Measurements from ENCODE around the gene FKBP1A. TPM values are rescaled to one million over a fixed set of nuclear protein-coding genes. Genes with fewer than 3 reads are reported as not detected.

FKBP1A gene
- total RNA-seq, 1 experiment from 2014 or later = 196 TPM

GRCh38 chr20:1394686-1395085 is 1.8 kb upstream of the FKBP1A start:
- Histone ChIP-seq H3K4me1 (ENCODE audit: insufficient read depth, low read length) (peaks cover 14% of the 10 kb centered on the region; the same call in 1 of the 2 replicates), H3K9ac (ENCODE audit: extremely low read depth, insufficient read length, low read length) (no peak overlapping the region), H3K9me3 (ENCODE audit: control insufficient read depth, low read depth, low read length) (no peaks in the 10 kb centered on the region), H2AK5ac (ENCODE audit: insufficient read length, low read length) (no peak overlapping the region), H3K23ac (ENCODE audit: insufficient read length, low read depth, low read length) (no peak overlapping the region), H2AFZ (ENCODE audit: low read length) (no peak overlapping the region), H2BK15ac (ENCODE audit: low read depth, low read length) (no peak overlapping the region), H3K79me2 (ENCODE audit: insufficient read depth, low read length) (peaks cover 23% of the 10 kb centered on the region; the same call in 1 of the 2 replicates), H2BK20ac (ENCODE audit: low read depth, low read length, poor library complexity, severe bottlenecking) (no peak overlapping the region), H3T11ph (ENCODE audit: low read length) (no peak overlapping the region), H3K18ac (ENCODE audit: insufficient read length, low read depth, low read length) (no peak overlapping the region), H2BK120ac (ENCODE audit: low read depth, low read length, poor library complexity, severe bottlenecking) (no peak overlapping the region), H3K4me2 (ENCODE audit: insufficient read depth, insufficient read length, low read length) (no peak overlapping the region), H3K27ac (ENCODE audit: insufficient read length, low read depth, low read length) (no peak overlapping the region), H3K56ac (ENCODE audit: insufficient read length, low read depth, low read length) (no peak overlapping the region), H3K27me3 (ENCODE audit: insufficient read depth, low read length) (no peaks in the 10 kb centered on the region; the same call in 1 of the 2 replicates), H4K5ac (ENCODE audit: insufficient read length, low read depth, low read length) (no peak overlapping the region), H3K14ac (ENCODE audit: insufficient read depth, low read length) (no peak overlapping the region), H4K91ac (ENCODE audit: insufficient read length, low read depth, low read length) (no peak overlapping the region), H2BK12ac (ENCODE audit: insufficient read length, low read depth, low read length) (no peak overlapping the region), H4K20me1 (ENCODE audit: control insufficient read depth, insufficient read depth, insufficient read length) (peaks cover 5% of the 10 kb centered on the region), H3K4ac (ENCODE audit: low read depth, low read length) (no peak overlapping the region), H3K23me2 (ENCODE audit: insufficient read length, low read depth, low read length, poor library complexity, severe bottlenecking) (peaks cover 13% of the 10 kb centered on the region), H3K79me1 (ENCODE audit: insufficient read depth, low read depth, low read length, poor library complexity, severe bottlenecking) (peaks cover 5% of the 10 kb centered on the region), H2BK5ac (ENCODE audit: insufficient read length, low read length) (no peak overlapping the region), H4K8ac (replicated peaks; ENCODE audit: insufficient read length, low read depth, low read length) (no peak overlapping the region)
- peaks cover 22 to 32% of the 10 kb centered on the region in 2 experiments for H3K4me1 Mint-ChIP-seq
- peaks cover 0 to 3% (median 3%) of the 10 kb centered on the region in 3 experiments; a peak in 2 of 7 replicates for H3K36me3 Mint-ChIP-seq (ENCODE audit: insufficient read depth in 1 of 3, low read depth in 3 of 3)
- H3K27ac Mint-ChIP-seq = no peak overlapping the region
- H3K4me3 Mint-ChIP-seq = no peak overlapping the region
- no CpG with 5 or more reads among the region's 2 CpGs for WGBS (ENCODE audit: extremely low coverage, insufficient read length, low lambda C conversion rate)
- TF ChIP-seq, protein P1, sequence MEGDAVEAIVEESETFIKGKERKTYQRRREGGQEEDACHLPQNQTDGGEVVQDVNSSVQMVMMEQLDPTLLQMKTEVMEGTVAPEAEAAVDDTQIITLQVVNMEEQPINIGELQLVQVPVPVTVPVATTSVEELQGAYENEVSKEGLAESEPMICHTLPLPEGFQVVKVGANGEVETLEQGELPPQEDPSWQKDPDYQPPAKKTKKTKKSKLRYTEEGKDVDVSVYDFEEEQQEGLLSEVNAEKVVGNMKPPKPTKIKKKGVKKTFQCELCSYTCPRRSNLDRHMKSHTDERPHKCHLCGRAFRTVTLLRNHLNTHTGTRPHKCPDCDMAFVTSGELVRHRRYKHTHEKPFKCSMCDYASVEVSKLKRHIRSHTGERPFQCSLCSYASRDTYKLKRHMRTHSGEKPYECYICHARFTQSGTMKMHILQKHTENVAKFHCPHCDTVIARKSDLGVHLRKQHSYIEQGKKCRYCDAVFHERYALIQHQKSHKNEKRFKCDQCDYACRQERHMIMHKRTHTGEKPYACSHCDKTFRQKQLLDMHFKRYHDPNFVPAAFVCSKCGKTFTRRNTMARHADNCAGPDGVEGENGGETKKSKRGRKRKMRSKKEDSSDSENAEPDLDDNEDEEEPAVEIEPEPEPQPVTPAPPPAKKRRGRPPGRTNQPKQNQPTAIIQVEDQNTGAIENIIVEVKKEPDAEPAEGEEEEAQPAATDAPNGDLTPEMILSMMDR (conservative IDR thresholded peaks at IDR 0.05) = no peak
- peaks cover 55% of the 10 kb centered on the region for H3K27me3 Mint-ChIP-seq (ENCODE audit: low read depth)
- DNase-seq = no peak
- H3K9me3 Mint-ChIP-seq = no peaks in the 10 kb centered on the region; a peak in 2 of 5 replicates

Data from H9 (cell line).